Mesenchymal stem cell (in vitro differentiated cells and primary cell): ENCODE measurements around the gene CS.
A peak's percentile ranks its signal among the peaks of the same experiment; 100 is the strongest.
"Not testable (repeated sequence)": the region's sequence is repeated elsewhere in the genome, so short reads cannot be mapped to it uniquely, and the experiment has no call there.

ENCODE experiments used
- DNase-seq: peaks from one replicate; pipeline ENCODE4 v3.0.0-alpha.2; 2013
- H2AFZ ChIP-seq: one replicate; pipeline ENCODE4 v1.6.1; 2013; ENCODE audit warnings: low read depth, mild to moderate bottlenecking, control low read depth, inconsistent platforms, low read length, moderate library complexity
- H2AK5ac ChIP-seq: 2 replicates; pipeline ENCODE4 v1.6.1; 2013; ENCODE audit warnings: low read length, moderate library complexity, mild to moderate bottlenecking, inconsistent platforms; ENCODE audit not compliant: severe bottlenecking
- H2BK120ac ChIP-seq: one replicate; pipeline ENCODE4 v1.6.1; 2013; ENCODE audit warnings: low read depth, mild to moderate bottlenecking, inconsistent platforms, low read length, moderate library complexity
- H2BK12ac ChIP-seq, 2 experiments: one replicate each; pipeline ENCODE4 v1.6.1; 2013; ENCODE audit warnings: inconsistent platforms in 2 of 2, low read length in 2 of 2, mild to moderate bottlenecking in 2 of 2, moderate library complexity in 2 of 2, control low read depth in 1 of 2
- H2BK15ac ChIP-seq: one replicate; pipeline ENCODE4 v1.6.1; 2013; ENCODE audit warnings: mild to moderate bottlenecking, low read depth, inconsistent platforms; ENCODE audit not compliant: poor library complexity, severe bottlenecking
- H2BK5ac ChIP-seq: 2 replicates; pipeline ENCODE4 v1.6.1; 2013; ENCODE audit warnings: low read depth, mild to moderate bottlenecking, low read length, control low read depth, inconsistent platforms; ENCODE audit not compliant: poor library complexity, severe bottlenecking
- H3K14ac ChIP-seq, 2 experiments: one replicate each; pipeline ENCODE4 v1.6.1; 2013; ENCODE audit warnings: inconsistent platforms in 2 of 2, low read length in 2 of 2, control low read depth in 1 of 2, mild to moderate bottlenecking in 1 of 2, moderate library complexity in 1 of 2
- H3K18ac ChIP-seq, 2 experiments: one replicate each; pipeline ENCODE4 v1.6.1; 2013; ENCODE audit warnings: inconsistent platforms in 2 of 2, low read length in 2 of 2, control low read depth in 1 of 2, low read depth in 1 of 2, mild to moderate bottlenecking in 1 of 2
- H3K23ac ChIP-seq, 2 experiments: one replicate each; pipeline ENCODE4 v1.6.1; 2013; ENCODE audit warnings: inconsistent platforms in 2 of 2, low read length in 2 of 2, mild to moderate bottlenecking in 2 of 2, moderate library complexity in 2 of 2, control low read depth in 1 of 2
- H3K27ac ChIP-seq: 2 replicates; pipeline ENCODE4 v1.5.1; 2013; ENCODE audit warnings: mild to moderate bottlenecking, moderate library complexity, low read length, control low read depth, inconsistent platforms; ENCODE audit not compliant: poor library complexity, severe bottlenecking
- H3K27me3 ChIP-seq, 2 experiments: 2 replicates each; pipeline versions ENCODE4 v1.6.1 to v1.7.0; 2013; ENCODE audit warnings: low read length in 2 of 2, mild to moderate bottlenecking in 2 of 2, moderate library complexity in 2 of 2, control low read depth in 1 of 2, inconsistent platforms in 1 of 2; ENCODE audit not compliant: control insufficient read depth in 1 of 2, insufficient read depth in 1 of 2
- H3K36me3 ChIP-seq, 2 experiments: 2 replicates each; pipeline versions ENCODE4 v1.6.1 to v1.7.0; 2013; ENCODE audit warnings: low read length in 2 of 2, control low read depth in 1 of 2, inconsistent platforms in 1 of 2, low read depth in 1 of 2, mild to moderate bottlenecking in 1 of 2; ENCODE audit not compliant: insufficient read depth in 2 of 2, control insufficient read depth in 1 of 2
- H3K4ac ChIP-seq, 2 experiments: one replicate each; pipeline ENCODE4 v1.6.1; 2013; ENCODE audit warnings: inconsistent platforms in 2 of 2, low read length in 2 of 2, mild to moderate bottlenecking in 2 of 2, moderate library complexity in 2 of 2, control low read depth in 1 of 2, low read depth in 1 of 2
- H3K4me1 ChIP-seq: 2 replicates; pipeline ENCODE4 v1.6.1; 2013; ENCODE audit warnings: low read depth, low read length, control low read depth; ENCODE audit not compliant: control insufficient read depth, insufficient read depth
- H3K4me2 ChIP-seq: 2 replicates; pipeline ENCODE4 v1.6.1; 2013; ENCODE audit warnings: low read length, mild to moderate bottlenecking, inconsistent platforms; ENCODE audit not compliant: poor library complexity, severe bottlenecking
- H3K4me3 ChIP-seq, 2 experiments: 2 replicates each; pipeline versions ENCODE4 v1.5.1 to v1.7.0; 2013; ENCODE audit warnings: low read length in 2 of 2, mild to moderate bottlenecking in 2 of 2, control low read depth in 1 of 2, low read depth in 1 of 2; ENCODE audit not compliant: insufficient read depth in 1 of 2
- H3K79me1 ChIP-seq: replicated peaks from 2 replicates; pipeline ENCODE4 v1.6.1; 2013; ENCODE audit warnings: mild to moderate bottlenecking, control low read depth, low read length, inconsistent platforms; ENCODE audit not compliant: poor library complexity, severe bottlenecking
- H3K9ac ChIP-seq: 2 replicates; pipeline ENCODE4 v1.7.0; 2013; ENCODE audit warnings: mild to moderate bottlenecking, low read length, moderate library complexity
- H3K9me3 ChIP-seq: 2 replicates; pipeline ENCODE4 v1.7.0; 2013; ENCODE audit warnings: mild to moderate bottlenecking, low read length; ENCODE audit not compliant: control insufficient read depth
- H4K8ac ChIP-seq: one replicate; pipeline ENCODE4 v1.6.1; 2013; ENCODE audit warnings: inconsistent platforms, mild to moderate bottlenecking, low read length, moderate library complexity
- H4K91ac ChIP-seq: one replicate; pipeline ENCODE4 v1.6.1; 2013; ENCODE audit warnings: mild to moderate bottlenecking, low read length, inconsistent platforms
- WGBS: methylation state at CpG from one replicate; pipeline ENCODE4 v1.1.7; 2013; ENCODE audit warnings: mixed read lengths; 5-methylcytosine and 5-hydroxymethylcytosine counted together

The CS gene

GRCh38 chr12:56288705-56289387 is 11.3 kb downstream of the CS start:
- Histone ChIP-seq H3K14ac (no peak overlapping the region), H3K4me1 (peaks cover 6% of the 10 kb centered on the region), H3K27ac (no peak overlapping the region), H2BK5ac (no peak overlapping the region), H4K91ac (no peak overlapping the region), H2BK120ac (no peak overlapping the region), H3K23ac (no peak overlapping the region), H3K4me3 (no peak overlapping the region), H2AFZ (no peak overlapping the region), H3K4me2 (no peak overlapping the region), H3K27me3 (no peaks in the 10 kb centered on the region), H3K9me3 (no peaks in the 10 kb centered on the region), H3K4ac (no peak overlapping the region), H2AK5ac (no peak overlapping the region), H2BK15ac (no peak overlapping the region), H3K79me1 (peaks cover 10% of the 10 kb centered on the region), H3K18ac (no peak overlapping the region), H3K9ac (no peak overlapping the region), H4K8ac (no peak overlapping the region), H3K36me3 (peaks cover 22 to 49% of the 10 kb centered on the region in 2 experiments), H2BK12ac (no peak overlapping the region)
- 83% methylated on average over 2 of the region's 3 CpGs for WGBS
- no peak for DNase-seq

GRCh38 chr12:56286044-56286830 is 13.9 kb downstream of the CS start:
- H3K18ac ChIP-seq: no peak overlapping the region
- H3K9ac ChIP-seq: no peak overlapping the region
- no peak overlapping the region for H4K8ac ChIP-seq
- H3K4ac ChIP-seq: no peak overlapping the region
- H3K4me3 ChIP-seq: no peak overlapping the region
- peaks cover 38 to 66% of the 10 kb centered on the region in 2 experiments for H3K36me3 ChIP-seq
- H3K27ac ChIP-seq: peak overlapping the region; percentile 62
- no peak overlapping the region for H3K14ac ChIP-seq
- no peak overlapping the region for H2AFZ ChIP-seq
- no peak overlapping the region for H3K23ac ChIP-seq
- 95% methylated on average over 3 of the region's 4 CpGs for WGBS
- H2AK5ac ChIP-seq: no peak overlapping the region
- H3K27me3 ChIP-seq: no peaks in the 10 kb centered on the region
- no peak overlapping the region for H2BK5ac ChIP-seq
- no peak overlapping the region for H4K91ac ChIP-seq
- H3K4me1 ChIP-seq: peaks cover 6% of the 10 kb centered on the region
- no peaks in the 10 kb centered on the region for H3K9me3 ChIP-seq
- DNase-seq: no peak
- H2BK12ac ChIP-seq: no peak overlapping the region
- peak overlapping the region; percentile 52 for H3K4me2 ChIP-seq
- H2BK15ac ChIP-seq: no peak overlapping the region
- peaks cover 12% of the 10 kb centered on the region for H3K79me1 ChIP-seq
- H2BK120ac ChIP-seq: no peak overlapping the region

- H2BK5ac ChIP-seq, H3K4me2 ChIP-seq, H3K27me3 ChIP-seq, H3K4me3 ChIP-seq, H2AK5ac ChIP-seq, H3K4ac ChIP-seq, H3K4me1 ChIP-seq, H3K27ac ChIP-seq, H2BK12ac ChIP-seq, H4K8ac ChIP-seq, DNase-seq, H3K9me3 ChIP-seq, H2BK15ac ChIP-seq, H3K18ac ChIP-seq, H2AFZ ChIP-seq, H4K91ac ChIP-seq, H3K9ac ChIP-seq, H3K14ac ChIP-seq, H2BK120ac ChIP-seq: not testable (repeated sequence)
- Histone ChIP-seq H3K23ac (peak overlapping the region in 1 of 2 experiments; percentile 72), H3K79me1 (peaks cover 12% of the 10 kb centered on the region), H3K36me3 (peaks cover 39 to 65% of the 10 kb centered on the region in 2 experiments)
- WGBS: over 99% methylated on average over 5 of the region's 5 CpGs
These were observed 15.9 kb downstream of the CS start for GRCh38 chr12:56284263-56284662.

- Histone ChIP-seq H3K27ac (no peak overlapping the region), H2BK15ac (no peak overlapping the region), H3K9me3 (no peaks in the 10 kb centered on the region), H3K4me3 (no peak overlapping the region), H3K36me3 (peaks cover 52 to 80% of the 10 kb centered on the region in 2 experiments), H2AK5ac (no peak overlapping the region), H3K18ac (no peak overlapping the region), H3K4ac (no peak overlapping the region), H2BK120ac (no peak overlapping the region), H4K91ac (no peak overlapping the region), H4K8ac (no peak overlapping the region), H2BK12ac (no peak overlapping the region), H3K79me1 (peaks cover 11% of the 10 kb centered on the region), H3K27me3 (no peaks in the 10 kb centered on the region), H3K4me1 (peaks cover 6% of the 10 kb centered on the region), H3K4me2 (no peak overlapping the region), H3K9ac (no peak overlapping the region), H2AFZ (no peak overlapping the region), H3K14ac (no peak overlapping the region), H3K23ac (no peak overlapping the region), H2BK5ac (no peak overlapping the region)
- no peak for DNase-seq
- WGBS: 100% methylated on average over 1 of the region's 2 CpGs
These were observed 17.6 kb downstream of the CS start for GRCh38 chr12:56282579-56282978.
